Mammary epithelial cell (primary cell): ENCODE measurements around the gene ATP2B2.

Experiments
- EZH2 ChIP-seq: IDR thresholded peaks from 2 replicates; pipeline ENCODE4 v1.6.1; 2012; ENCODE audit warnings: low read length, inconsistent platforms, borderline replicate concordance
- TF ChIP-seq, protein P1 (sequence below), 2 donors: IDR thresholded peaks in 1 of 2; conservative IDR thresholded peaks in 1 of 2; 2 replicates each; pipeline ENCODE4 v1.5.1; 2011 to 2012; ENCODE audit warnings: inconsistent platforms in 2 of 2, low read length in 2 of 2, mild to moderate bottlenecking in 2 of 2, control low read depth in 1 of 2, low read depth in 1 of 2; ENCODE audit not compliant: insufficient read depth in 1 of 2; ENCODE audit errors: extremely low read depth in 1 of 2

DNA sequence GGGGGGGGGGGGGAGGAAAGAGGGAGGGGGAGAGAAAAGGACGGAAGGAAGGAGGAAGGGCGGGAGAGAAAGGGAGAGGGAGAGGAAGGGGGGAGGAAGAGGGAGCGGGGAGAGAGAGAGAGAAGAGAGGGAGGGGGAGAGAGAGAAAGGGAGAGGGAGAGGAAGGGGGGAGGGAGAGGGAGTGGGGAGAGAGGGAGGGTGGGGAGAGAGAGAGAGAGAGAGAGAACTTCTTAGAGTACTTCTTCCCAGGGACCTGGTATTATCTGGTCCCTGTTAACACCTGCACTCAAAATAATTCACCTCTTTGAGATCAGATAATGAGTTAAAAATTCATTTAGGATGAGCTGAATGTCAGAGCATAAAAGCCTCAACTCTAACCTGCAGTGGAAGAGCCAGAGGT, 185.6 kb downstream of the ATP2B2 start:
- no peak for TF ChIP-seq EZH2
- TF ChIP-seq, protein P1, sequence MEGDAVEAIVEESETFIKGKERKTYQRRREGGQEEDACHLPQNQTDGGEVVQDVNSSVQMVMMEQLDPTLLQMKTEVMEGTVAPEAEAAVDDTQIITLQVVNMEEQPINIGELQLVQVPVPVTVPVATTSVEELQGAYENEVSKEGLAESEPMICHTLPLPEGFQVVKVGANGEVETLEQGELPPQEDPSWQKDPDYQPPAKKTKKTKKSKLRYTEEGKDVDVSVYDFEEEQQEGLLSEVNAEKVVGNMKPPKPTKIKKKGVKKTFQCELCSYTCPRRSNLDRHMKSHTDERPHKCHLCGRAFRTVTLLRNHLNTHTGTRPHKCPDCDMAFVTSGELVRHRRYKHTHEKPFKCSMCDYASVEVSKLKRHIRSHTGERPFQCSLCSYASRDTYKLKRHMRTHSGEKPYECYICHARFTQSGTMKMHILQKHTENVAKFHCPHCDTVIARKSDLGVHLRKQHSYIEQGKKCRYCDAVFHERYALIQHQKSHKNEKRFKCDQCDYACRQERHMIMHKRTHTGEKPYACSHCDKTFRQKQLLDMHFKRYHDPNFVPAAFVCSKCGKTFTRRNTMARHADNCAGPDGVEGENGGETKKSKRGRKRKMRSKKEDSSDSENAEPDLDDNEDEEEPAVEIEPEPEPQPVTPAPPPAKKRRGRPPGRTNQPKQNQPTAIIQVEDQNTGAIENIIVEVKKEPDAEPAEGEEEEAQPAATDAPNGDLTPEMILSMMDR (conservative IDR thresholded peaks at IDR 0.05 in 1 of 2, IDR thresholded peaks at IDR 0.05 in 1 of 2; ENCODE audit: extremely low read depth in 1 of 2, insufficient read depth in 1 of 2, low read depth in 1 of 2, low read length in 2 of 2), result no peak
